HG03575 (cell line): ENCODE results near the gene STARD13.
A peak's percentile ranks its signal among the peaks of the same experiment; 100 is the strongest.

Experiments
- ATAC-seq: cut with Tn5 transposase; IDR thresholded peaks from one replicate; pipeline ENCODE4 v1.9.1; 2021; ENCODE audit not compliant: unreplicated experiment, insufficient number of reproducible peaks, low FRiP score; ENCODE audit errors: extremely low read depth

The STARD13 gene

GRCh38 chr13:33210090-33210489 lies 75.5 kb downstream of the STARD13 start:
- ATAC-seq: no peak

GRCh38 chr13:33208290-33209220 lies 77.0 kb downstream of the STARD13 start:
- ATAC-seq: no peak

- ATAC-seq: no peak
Measured at GRCh38 chr13:33207615-33207961, 78.0 kb downstream of the STARD13 start.

- no peak for ATAC-seq
Measured at GRCh38 chr13:33206945-33207614, 78.5 kb downstream of the STARD13 start.

GRCh38 chr13:33206425-33206824 lies 79.1 kb downstream of the STARD13 start:
- ATAC-seq: no peak

GRCh38 chr13:33205804-33206221 lies 79.7 kb downstream of the STARD13 start:
- no peak for ATAC-seq

GRCh38 chr13:33205224-33205623 lies 80.3 kb downstream of the STARD13 start:
- ATAC-seq: no peak

- ATAC-seq: no peak
Measured at GRCh38 chr13:33204130-33204927, 81.2 kb downstream of the STARD13 start.

GRCh38 chr13:33202644-33203169 lies 82.8 kb downstream of the STARD13 start:
- ATAC-seq: no peak

GRCh38 chr13:33201659-33202058 lies 83.9 kb downstream of the STARD13 start:
- ATAC-seq: no peak

- ATAC-seq: no peak
Measured at GRCh38 chr13:33199289-33199850, 86.2 kb downstream of the STARD13 start.

GRCh38 chr13:33197541-33197971 lies 88.0 kb downstream of the STARD13 start:
- ATAC-seq: no peak

- ATAC-seq: no peak
Measured at GRCh38 chr13:33196767-33197166, 88.8 kb downstream of the STARD13 start.

- ATAC-seq: no peak
Measured at GRCh38 chr13:33195693-33196464, 89.7 kb downstream of the STARD13 start.

GRCh38 chr13:33194820-33195692 lies 90.5 kb downstream of the STARD13 start:
- peak; percentile 75 for ATAC-seq

GRCh38 chr13:33193428-33193974 lies 92.1 kb downstream of the STARD13 start:
- no peak for ATAC-seq
